Renal cortex interstitium (tissue), 11 donors: ENCODE results near the gene HOGA1. TPM values are rescaled to one million over a fixed set of nuclear protein-coding genes. Genes with fewer than 3 reads are reported as not detected.
A peak's percentile ranks its signal among the peaks of the same experiment; 100 is the strongest.
"Not testable (repeated sequence)": the region's sequence is repeated elsewhere in the genome, so short reads cannot be mapped to it uniquely, and the experiment has no call there.

Source experiments
- DNase-seq, 11 donors: peaks; one replicate each; pipeline ENCODE4 v3.0.0-alpha.2; 2013; ENCODE audit warnings: low read depth in 9 of 11, low spot score in 4 of 11; ENCODE audit errors: extremely low read depth in 1 of 11
- polyA plus RNA-seq, 3 donors: library from polyadenylated mRNA; unstranded; fragments of 120-200 nt; gene quantifications; one replicate each; pipeline ENCODE4 v1.2.1, GENCODE V29; 2013; ENCODE audit not compliant: insufficient read length in 3 of 3

HOGA1 gene
- polyA plus RNA-seq, 3 donors: 50.6 to 63.7 (median 50.8) TPM

DNA sequence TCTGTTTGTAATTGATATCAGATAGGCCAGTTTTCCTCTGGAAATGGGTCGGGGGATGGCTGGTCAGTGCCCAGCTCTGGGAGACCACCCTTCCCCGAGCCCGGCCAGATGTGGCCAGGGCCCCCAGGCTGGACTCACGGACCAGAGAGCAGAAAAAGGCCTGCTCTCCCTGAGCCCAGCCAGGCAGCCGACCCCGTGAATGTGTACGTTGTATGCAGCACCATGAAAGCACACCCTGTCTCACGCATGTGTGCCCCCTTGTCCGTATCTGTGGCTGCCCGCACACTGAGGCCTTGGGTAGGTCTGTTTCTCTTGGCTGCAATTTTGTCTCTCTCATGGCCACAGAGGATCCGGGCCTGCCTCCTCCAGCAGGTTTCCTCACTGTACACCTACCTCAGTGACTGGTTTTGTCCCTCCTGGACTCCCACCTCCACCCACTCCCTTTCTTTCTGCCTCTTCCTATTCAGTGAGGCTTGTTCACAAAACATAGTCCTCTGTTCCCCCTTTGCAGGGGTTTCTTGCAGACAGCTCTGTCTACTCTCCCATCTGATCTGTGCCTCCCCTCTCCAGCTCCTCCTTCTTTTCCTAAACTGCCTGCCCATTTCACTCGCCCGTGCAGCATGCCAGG lies 35.2 kb upstream of the HOGA1 start:
- DNase-seq: no peak

DNA sequence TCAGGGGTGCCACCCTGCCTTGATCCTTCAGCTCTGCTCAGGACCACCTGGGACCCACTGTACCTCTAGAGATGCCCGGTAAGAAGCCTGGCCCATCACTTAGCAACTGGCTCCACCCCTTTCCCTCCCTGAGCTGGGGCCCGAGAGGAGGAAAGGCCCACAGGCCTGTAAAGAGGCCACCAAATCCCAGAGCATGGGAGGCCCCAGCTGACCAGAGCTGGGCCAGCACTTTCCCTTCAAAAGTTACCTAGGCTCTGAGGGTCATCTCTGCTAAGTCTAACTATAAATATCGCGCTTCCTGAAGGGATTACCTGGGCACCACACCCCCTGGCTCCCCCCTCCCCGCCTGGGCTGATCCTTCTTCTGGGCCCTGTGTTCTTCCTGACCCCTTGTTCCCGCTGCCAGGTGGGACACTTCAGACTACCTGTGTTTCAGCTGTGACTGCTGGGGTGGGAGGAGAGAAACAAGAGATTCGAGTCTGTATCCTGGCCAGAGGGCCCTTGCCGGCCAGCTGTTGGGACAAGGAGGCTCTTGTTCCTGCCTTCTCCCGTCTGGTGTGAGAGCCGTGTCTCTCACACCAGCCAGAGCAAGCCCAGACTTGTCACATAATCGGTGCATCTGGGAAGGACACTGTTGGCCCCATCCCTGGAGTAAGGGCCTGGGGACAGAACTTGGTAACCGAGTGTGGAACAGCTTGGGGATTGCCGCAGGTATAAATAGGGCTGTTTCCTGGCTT lies 34.4 kb upstream of the HOGA1 start:
- DNase-seq: no peak

DNA sequence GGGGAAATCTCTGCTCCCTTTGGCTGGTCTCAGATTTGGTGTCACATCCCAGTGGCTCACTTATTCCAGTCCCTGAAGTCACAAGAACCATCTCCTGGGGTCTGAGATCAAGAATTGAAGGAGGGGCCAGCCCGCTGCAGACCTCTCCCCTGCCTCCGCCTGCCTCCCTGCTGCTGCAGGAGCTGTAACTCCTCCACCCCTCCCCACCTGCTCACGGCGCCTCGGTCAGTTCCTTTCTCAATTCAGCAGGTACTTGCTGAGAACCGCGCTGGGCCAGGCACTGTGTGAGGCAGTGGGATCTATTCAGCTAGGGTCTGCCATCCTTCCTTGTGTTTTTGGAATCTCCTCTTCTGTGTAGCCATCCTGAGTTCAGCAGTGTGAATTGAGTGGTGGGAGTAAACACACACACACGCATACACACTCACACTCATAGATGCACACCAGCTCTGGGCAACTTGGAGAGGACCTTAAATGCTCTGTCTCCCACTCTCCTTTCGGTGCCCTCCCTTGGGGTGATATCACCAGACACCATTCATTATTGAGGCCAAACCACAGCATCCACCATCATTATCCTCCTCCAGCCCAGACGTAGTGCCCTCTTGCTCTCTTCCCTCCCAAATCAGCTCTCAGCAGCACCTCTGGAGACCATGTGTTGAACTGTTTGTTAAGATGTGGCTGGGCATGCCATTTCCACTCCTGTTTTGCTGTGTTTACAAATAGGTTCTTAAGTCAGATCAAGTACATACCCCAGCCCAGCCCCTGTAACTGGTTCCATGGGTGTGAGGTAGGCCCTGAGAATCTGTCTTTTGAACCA lies 33.6 kb upstream of the HOGA1 start:
- no peak for DNase-seq

DNA sequence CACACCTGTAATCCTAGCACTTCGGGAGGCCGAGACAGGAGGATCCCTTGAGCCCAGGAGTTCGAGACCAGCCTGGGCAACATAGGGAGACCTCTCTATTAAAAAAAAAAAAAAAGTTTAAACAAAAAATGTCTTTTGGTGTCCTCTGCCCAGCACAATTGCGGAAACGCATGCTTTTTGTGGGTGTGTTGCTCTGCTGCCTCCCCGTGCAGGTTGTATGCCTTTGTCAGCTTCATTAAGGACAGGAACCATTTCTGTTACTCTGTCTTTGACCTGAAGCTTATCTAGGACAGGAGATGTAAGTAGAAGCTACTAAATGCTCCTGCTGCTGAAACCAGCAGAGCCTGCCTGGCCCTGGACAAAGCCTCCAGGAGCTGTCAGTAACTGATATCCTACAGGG lies 32.9 kb upstream of the HOGA1 start:
- DNase-seq: no peak

DNA sequence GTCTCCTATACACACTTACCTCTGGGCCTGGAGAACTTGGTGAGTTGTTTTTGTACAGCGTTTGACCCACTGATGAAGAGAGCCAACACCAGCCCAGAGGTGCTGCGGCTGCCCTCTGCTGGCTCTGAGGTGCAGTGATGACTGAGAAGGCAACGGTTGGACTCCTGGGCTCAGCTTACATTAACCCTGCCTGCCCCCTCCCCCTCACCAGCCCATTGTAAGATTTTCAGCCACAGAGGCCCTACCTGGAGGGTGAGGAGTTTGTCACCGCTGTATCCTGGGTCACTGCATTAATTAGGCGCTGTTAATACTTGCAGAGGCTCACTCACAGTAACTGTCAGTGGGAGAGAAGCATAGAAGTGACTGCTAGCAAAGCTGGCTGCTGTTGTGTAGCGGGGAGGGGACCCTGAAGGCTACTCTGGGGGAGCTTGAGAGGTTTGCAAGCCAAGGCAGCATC lies 30.6 kb upstream of the HOGA1 start:
- peak in 1 of 11 donors; percentile 50 for DNase-seq

DNA sequence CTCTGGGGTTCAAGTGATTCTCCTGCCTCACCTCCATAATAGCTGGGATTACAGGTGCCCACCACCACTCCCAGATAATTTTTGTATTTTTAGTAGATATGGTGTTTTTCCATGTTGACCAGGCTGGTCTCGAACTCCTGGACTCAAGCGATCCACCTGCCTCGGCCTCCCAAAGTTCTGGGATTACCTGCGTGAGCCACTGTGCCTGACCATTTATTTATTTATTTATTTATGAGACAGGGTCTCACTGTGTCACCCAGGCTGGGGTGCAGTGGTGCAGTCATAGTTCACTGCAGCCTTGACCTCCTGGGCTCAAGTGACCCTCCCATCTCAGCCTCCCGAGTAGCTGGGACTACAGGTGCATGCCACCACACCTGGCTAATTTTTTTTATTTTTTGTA lies 29.9 kb upstream of the HOGA1 start:
- DNase-seq: not testable (repeated sequence)

DNA sequence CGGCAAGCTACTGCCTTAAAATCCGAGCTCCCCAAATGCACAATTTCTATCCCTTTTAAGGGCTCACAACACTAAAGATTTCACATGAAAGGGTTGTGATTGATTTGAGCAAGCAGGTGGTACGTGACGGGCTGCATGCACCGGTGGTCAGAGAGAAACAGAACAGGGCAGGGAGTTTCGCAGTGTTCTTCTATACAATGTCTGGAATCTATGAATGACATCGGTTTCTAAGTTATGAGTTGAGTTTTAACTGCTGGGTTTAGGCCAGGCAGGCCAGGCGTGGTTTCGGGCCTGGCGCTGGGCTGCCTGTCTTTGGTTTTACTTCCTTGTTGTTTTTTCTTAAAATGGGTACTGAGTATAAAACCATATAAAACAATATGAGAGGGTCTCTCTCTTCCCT lies 28.6 kb upstream of the HOGA1 start:
- not testable (repeated sequence) for DNase-seq

DNA sequence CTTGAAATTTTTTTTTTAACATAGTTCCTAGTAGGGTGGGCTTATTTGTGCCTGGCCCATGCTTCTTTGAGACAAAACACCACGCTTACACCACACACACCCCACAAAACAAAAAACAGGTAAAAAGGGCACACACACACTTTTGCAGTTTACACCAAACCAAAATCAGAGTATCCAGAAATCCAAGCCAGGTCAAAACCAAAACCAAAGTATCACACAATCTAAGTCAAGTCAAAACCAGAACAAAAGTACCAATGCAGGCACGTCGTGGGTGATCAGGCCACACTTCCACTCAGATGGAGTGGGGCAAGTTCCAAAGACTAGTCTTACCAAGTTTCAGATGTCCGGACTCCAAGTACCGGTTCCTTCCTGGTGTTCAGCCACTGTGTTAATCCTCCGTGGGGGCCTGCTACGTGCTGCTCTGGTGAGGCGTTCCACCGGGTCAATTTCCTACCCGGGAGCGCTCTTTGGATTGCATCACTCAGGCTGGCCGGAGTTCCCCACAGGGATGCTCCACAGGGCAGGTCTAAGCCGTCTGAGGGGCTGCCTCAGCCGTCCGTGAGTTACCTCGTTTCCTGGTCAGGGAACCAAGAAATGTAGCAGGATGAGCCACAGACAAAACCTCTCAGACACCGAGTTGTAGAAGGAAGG lies 23.3 kb upstream of the HOGA1 start:
- not testable (repeated sequence) for DNase-seq

DNA sequence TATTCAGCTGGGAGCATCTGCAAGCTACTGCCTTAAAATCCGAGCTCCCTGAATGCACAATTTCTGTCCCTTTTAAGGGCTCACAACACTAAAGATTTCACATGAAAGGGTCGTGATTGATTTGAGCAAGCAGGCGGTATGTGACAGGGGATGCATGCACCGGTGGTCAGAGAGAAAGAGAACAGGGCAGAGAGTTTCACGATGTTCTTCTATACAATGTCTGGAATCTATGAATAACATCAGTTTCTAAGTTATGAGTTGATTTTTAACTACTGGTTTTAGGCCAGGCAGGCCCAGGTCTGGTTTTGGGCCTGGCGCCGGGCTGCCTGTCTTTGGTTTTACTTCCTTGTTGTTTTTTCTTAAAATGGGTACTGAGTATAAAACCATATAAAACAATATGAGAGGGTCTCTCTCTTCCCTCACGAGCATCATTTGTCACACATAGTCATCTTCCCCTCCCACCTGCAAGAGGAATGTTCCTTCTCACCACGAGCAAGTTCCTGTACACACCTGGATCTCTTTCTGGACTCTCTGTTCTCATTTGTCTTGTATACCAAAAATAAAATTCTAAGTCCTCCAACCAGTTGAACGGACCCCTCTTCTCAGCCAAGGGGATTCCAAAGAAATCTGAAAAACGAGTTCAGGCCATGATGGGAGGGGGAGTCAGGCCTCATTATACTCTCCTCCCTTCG lies 22.7 kb upstream of the HOGA1 start:
- not testable (repeated sequence) for DNase-seq

DNA sequence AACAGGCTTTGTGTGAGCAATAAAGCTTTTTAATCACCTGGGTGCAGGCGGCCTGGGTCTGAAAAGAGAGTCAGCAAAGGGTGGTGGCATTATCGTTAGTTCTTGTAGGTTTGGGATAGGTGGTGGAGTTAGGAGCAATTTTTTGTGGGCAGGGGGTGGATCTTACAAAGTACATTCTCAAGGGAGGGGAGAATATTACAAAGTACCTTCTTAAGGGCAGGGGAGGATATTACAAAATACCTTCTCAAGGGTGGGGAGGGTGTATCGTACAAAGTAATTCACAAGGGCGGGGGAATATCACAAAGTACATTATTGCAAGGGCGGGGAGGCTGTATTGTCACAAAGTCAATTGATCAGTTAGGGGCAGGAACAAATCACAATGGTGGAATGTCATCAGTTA lies 21.9 kb upstream of the HOGA1 start:
- not testable (repeated sequence) for DNase-seq

DNA sequence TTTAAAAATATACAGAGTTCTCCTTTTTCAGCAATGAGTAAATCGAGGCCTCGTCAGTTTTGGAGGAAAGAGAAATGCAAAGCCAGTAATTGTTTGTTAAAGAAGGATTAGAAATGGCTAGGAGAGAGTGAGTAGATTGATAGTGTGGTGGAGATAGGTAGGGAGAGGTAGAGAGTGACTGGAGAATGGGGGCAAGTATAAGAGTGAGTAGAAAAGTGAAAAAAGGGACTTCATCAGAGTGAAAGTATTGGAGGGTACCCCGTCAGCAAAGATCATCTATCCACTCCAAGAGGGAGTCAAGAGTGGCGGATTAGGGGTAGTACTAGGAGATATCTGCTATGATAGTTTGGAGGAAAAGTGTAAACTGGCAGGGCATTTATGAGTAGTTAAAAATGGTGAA lies 20.9 kb upstream of the HOGA1 start:
- no peak for DNase-seq

DNA sequence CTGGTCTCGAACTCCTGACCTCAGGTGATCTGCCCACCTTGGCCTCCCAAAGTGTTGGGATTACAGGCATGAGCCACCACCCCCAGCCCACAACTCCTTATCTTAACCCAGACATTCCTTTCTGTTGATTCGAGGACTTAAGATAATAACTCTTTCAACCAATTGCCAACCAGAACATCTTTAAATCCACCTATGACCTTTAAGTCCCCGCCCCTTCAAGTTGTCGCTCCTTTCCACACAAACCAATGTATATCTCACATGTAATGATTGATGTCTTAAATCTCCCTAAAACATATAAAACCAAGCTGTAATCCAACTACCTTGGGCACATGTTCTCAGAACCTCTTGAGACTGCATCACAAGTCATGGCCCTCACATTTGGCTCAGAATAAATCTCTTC lies 19.4 kb upstream of the HOGA1 start:
- no peak for DNase-seq

DNA sequence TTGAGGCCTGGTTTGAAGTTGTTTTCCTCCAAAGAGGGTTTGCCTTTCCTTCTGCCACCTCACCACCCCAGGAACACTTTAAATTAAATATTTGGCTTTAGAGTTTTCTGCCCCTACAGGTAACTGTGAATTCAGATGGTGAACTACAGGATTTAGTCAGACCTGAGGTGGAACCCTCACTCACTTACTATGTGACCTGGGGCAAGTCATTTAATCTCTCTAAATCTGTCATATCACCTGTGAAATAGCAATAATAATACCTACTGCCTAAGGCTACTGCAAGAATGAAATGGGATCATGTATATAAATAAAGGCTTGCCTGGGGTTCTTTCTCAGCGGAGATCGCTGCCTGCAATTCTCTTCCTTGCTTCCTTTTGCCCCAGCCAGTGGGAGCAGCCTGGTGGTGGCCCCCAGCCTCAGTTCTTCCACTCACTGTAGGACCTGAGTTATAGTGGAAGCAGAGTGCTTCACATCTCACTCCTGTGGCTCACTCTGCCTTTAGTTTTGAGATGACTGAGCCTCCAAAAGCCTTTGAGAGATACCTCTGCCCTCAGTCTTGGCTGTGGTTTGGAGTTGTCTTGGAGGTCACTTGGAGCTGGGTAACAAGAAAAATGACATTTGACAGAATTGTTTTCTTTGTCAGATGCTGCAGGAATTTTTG lies 17.7 kb upstream of the HOGA1 start:
- no peak for DNase-seq

DNA sequence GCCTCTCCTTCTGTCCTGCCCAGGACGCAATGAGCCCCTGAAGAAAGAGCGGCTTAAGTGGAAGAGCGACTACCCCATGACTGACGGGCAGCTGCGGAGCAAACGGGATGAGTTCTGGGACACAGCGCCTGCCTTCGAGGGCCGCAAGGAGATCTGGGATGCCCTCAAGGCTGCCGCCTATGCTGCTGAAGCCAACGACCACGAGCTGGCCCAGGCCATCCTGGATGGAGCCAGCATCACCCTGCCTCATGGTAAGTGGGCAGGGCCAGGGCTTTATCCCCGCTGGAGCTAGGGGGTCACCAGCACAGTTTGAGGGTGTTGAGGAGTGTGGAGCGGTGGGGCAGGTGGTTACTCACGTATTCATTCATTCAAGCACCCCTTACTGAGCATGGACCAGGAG lies 16.3 kb upstream of the HOGA1 start:
- DNase-seq: no peak

DNA sequence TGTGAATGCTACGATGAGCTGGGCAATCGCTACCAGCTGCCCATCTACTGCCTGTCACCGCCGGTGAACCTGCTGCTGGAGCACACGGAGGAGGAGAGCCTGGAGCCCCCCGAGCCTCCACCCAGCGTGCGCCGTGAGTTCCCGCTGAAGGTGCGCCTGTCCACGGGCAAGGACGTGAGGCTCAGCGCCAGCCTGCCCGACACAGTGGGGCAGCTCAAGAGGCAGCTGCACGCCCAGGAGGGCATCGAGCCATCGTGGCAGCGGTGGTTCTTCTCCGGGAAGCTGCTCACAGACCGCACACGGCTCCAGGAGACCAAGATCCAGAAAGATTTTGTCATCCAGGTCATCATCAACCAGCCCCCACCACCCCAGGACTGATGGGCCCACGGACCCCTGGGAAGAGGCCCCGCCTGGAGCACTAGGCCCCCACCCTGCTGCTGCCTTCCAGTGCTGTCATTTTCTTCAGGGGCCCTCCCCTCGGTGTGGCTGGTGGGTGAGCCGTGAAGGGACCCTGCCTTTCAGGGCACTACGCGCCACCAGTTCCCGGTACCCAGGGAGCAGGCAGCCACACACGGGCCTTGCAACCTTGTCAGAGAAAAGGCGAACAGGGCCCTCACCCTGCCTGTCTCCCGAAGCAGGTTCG lies 13.9 kb upstream of the HOGA1 start:
- no peak for DNase-seq

DNA sequence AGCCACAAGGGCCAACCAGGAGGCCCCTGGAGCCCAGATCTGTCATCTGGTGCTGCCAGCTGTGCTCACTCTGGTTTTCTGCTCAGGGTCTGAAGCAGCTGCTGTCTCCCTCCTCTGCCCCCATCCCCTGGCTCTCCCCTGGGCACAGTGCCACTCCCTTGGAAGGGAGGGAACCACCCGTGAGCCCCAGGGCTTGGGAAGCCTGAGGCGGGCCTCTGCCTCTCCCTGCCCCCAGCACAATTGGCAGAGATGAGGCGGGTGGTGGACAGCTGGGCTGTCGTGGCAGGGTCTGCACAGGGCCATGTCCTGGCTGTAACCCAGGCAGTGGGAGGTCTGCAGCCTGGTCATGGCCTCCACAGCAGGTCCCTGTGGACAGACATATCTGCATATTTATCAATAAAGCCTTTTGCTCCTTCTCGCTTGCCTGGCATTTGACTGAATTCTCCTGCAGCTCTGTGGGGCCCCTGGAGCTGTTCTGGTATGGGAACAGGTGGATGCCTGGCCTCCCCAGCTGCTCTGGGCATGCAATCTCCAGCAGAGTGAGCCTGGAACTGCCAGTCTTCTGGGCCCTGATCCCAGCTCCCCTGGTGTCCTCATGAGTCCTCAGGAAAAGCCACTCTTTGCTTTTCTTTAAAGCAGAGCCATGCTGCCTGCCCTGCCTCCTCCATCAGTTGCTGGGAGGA lies 13.3 kb upstream of the HOGA1 start:
- no peak for DNase-seq

DNA sequence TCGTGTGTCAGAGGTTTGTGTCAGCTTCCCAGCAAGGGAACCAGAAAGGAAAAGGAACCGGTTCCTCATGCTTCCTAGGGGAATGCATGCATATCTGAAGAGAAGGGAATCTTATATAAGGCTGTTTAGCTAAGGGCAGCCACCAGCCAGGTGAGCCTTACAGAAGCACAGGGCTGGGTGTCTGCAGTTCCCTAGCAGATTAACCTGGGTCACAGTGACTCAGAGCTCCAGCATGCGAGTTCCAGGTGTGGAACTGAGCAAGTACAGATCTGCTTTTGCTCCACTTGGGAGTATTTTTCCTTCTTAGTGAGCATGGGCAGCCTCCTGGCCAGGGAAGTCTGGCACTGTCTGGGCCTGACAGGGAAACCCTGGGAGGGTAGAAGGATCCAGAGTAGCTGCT lies 12.6 kb upstream of the HOGA1 start:
- DNase-seq: no peak
